Measurements from ENCODE around the gene APRT. TPM values are rescaled to one million over a fixed set of nuclear protein-coding genes. Genes with fewer than 3 reads are reported as not detected.

Gene APRT
- total and polyA plus RNA-seq, 10 of the 15 experiments (the other 5 are each of a cell fraction or from before 2014, with no cell fraction given): 30.6 to 495 (median 166) TPM

DNA sequence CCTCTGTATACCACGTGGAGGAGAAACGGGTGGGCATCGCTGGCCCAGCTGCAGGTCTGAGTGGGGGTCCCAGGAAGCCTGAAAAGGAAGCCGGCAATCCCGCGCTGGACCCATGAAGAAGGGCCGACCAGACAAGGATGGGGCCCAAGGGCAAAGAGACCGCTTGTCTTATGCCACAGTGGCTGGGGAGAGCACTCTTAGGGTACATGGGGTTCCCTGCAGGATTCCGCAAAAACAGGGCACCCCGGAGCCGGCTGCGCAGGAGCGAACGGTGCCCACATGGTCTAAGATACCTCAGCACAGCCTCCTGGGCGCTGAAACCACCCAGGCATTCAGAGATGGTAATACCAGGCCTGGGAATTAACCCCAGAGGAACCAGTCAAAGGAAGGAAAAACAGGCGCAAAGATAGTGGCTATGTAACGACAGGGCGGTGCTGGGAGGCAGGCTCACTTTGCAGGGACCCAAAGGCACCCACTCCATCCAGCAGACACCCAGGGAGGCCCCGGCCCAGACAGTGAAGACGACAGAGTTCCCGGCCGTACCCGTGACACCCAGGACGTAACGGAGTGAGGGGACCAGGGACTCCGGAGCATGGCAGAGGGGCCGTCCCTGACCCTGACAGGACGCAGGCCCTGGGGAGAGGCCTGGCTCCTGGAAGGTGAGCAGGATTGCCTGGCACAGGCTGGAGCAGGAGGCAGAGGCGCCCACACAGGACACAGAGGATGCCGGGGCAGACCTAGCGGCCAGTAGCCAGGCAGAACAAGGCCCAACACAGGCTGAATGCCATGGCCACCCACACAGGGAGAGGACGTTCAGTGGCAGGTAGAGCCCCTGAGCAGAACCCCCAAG, 37.0 kb downstream of the APRT start:
- CTCF ChIA-PET: interaction anchor here (1.8 kb wide), 1 partner anchor 37 kb away, joined by 4 read pairs; no protein-coding TSS in a partner anchor
- H3K79me2 ChIP-seq (ENCODE audit: control insufficient read depth, insufficient read depth, low read length): peaks cover 61% of the 10 kb centered on the region
- no peaks in the 10 kb centered on the region for H3K9me3 ChIP-seq (replicated peaks; ENCODE audit: control insufficient read depth, insufficient read depth, low read length)
- intact Hi-C loops (cut with micrococcal nuclease; ENCODE audit: unreplicated experiment): no loop called here
- DNase-seq (ENCODE audit: low read depth, low spot score): no peak
- TF ChIP-seq POLR2A (IDR thresholded peaks at IDR 0.05; ENCODE audit: low read depth, low read length) (peak; percentile 37; the same call in 1 of the 2 replicates), RAD21 (IDR thresholded peaks at IDR 0.05; ENCODE audit: insufficient read depth, low read depth, low read length) (no peak)
- POLR2A ChIA-PET: no interaction called here
- H3K4me1 ChIP-seq (ENCODE audit: control insufficient read depth, insufficient read depth, low read length): peaks cover 20% of the 10 kb centered on the region
- BruUV-seq (replicated peaks): no TSS peak
- RAD21 ChIA-PET (ENCODE audit: unreplicated experiment): no interaction called here
- H3K27me3 ChIP-seq (replicated peaks in 1 of 2; ENCODE audit: control insufficient read depth in 2 of 2, insufficient read depth in 2 of 2, low read length in 1 of 2): no peaks in the 10 kb centered on the region
- in situ Hi-C loops (cut with MboI): no loop called here
- H3K4me2 ChIP-seq (ENCODE audit: control insufficient read depth, insufficient read depth): no peak overlapping the region
- WGBS (ENCODE audit: insufficient coverage, insufficient replicate concordance, low lambda C conversion rate, missing lambda C conversion rate): 96% methylated on average over 31 of the region's 32 CpGs
- no peak for FAIRE-seq
- peaks cover 0 to 6% of the 10 kb centered on the region in 2 experiments; a peak in 2 of 4 replicates for H3K36me3 ChIP-seq (ENCODE audit: control insufficient read depth in 2 of 2, insufficient read depth in 2 of 2, low read length in 1 of 2)
- ATAC-seq: no peak
- H2AFZ ChIP-seq (ENCODE audit: control insufficient read depth, low read depth, low read length): no peak overlapping the region
- H4K20me1 ChIP-seq (ENCODE audit: control insufficient read depth, insufficient read depth): no peaks in the 10 kb centered on the region
- no peak overlapping the region for H3K9ac ChIP-seq (ENCODE audit: control insufficient read depth, insufficient read depth, low read length)
- H3K27ac ChIP-seq (ENCODE audit: control insufficient read depth, insufficient read depth): no peak overlapping the region
- no peak overlapping the region for H3K4me3 ChIP-seq
- SMC1A ChIA-PET (ENCODE audit: uncharacterized antibody, unreplicated experiment): no interaction called here

- Histone ChIP-seq H3K9ac (ENCODE audit: control insufficient read depth, insufficient read depth, low read length) (no peak overlapping the region), H3K79me2 (ENCODE audit: control insufficient read depth, insufficient read depth, low read length) (peaks cover 61% of the 10 kb centered on the region), H3K27ac (ENCODE audit: control insufficient read depth, insufficient read depth) (no peak overlapping the region), H3K9me3 (replicated peaks; ENCODE audit: control insufficient read depth, insufficient read depth, low read length) (no peaks in the 10 kb centered on the region), H2AFZ (ENCODE audit: control insufficient read depth, low read depth, low read length) (no peak overlapping the region), H4K20me1 (ENCODE audit: control insufficient read depth, insufficient read depth) (no peaks in the 10 kb centered on the region), H3K36me3 (ENCODE audit: control insufficient read depth in 2 of 2, insufficient read depth in 2 of 2, low read length in 1 of 2) (peaks cover 0 to 6% of the 10 kb centered on the region in 2 experiments; a peak in 2 of 4 replicates), H3K27me3 (replicated peaks in 1 of 2; ENCODE audit: control insufficient read depth in 2 of 2, insufficient read depth in 2 of 2, low read length in 1 of 2) (no peaks in the 10 kb centered on the region), H3K4me1 (ENCODE audit: control insufficient read depth, insufficient read depth, low read length) (peaks cover 18% of the 10 kb centered on the region), H3K4me2 (ENCODE audit: control insufficient read depth, insufficient read depth) (no peak overlapping the region), H3K4me3 (no peak overlapping the region)
- no peak for DNase-seq (ENCODE audit: low read depth, low spot score)
- POLR2A ChIA-PET: no interaction called here
- intact Hi-C loops (cut with micrococcal nuclease; ENCODE audit: unreplicated experiment): no loop called here
- no peak for FAIRE-seq
- SMC1A ChIA-PET (ENCODE audit: uncharacterized antibody, unreplicated experiment): no interaction called here
- RAD21 ChIA-PET (ENCODE audit: unreplicated experiment): no interaction called here
- ATAC-seq: no peak
- 90% methylated on average over 10 of the region's 12 CpGs for WGBS (ENCODE audit: insufficient coverage, insufficient replicate concordance, low lambda C conversion rate, missing lambda C conversion rate)
- CTCF ChIA-PET: interaction anchor here (1.8 kb wide), 1 partner anchor 36 kb away, joined by 4 read pairs; no protein-coding TSS in a partner anchor
- in situ Hi-C loops (cut with MboI): no loop called here
- no TSS peak for BruUV-seq (replicated peaks)
- TF ChIP-seq, protein P1, sequence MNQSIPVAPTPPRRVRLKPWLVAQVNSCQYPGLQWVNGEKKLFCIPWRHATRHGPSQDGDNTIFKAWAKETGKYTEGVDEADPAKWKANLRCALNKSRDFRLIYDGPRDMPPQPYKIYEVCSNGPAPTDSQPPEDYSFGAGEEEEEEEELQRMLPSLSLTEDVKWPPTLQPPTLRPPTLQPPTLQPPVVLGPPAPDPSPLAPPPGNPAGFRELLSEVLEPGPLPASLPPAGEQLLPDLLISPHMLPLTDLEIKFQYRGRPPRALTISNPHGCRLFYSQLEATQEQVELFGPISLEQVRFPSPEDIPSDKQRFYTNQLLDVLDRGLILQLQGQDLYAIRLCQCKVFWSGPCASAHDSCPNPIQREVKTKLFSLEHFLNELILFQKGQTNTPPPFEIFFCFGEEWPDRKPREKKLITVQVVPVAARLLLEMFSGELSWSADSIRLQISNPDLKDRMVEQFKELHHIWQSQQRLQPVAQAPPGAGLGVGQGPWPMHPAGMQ (IDR thresholded peaks at IDR 0.05; ENCODE audit: borderline replicate concordance): no peak
- TF ChIP-seq BACH1 (IDR thresholded peaks at IDR 0.05; ENCODE audit: borderline replicate concordance) (no peak), TAF1 (IDR thresholded peaks at IDR 0.05; ENCODE audit: borderline replicate concordance, low read depth, low read length) (no peak), JUNB (IDR thresholded peaks at IDR 0.05) (no peak), SIN3A (IDR thresholded peaks at IDR 0.05; ENCODE audit: low read depth, low read length) (no peak), CREB1 (IDR thresholded peaks at IDR 0.05; ENCODE audit: low read depth) (no peak), E4F1 (IDR thresholded peaks at IDR 0.05; ENCODE audit: borderline replicate concordance, partially characterized antibody) (no peak)
- TF ChIP-seq, protein P2, sequence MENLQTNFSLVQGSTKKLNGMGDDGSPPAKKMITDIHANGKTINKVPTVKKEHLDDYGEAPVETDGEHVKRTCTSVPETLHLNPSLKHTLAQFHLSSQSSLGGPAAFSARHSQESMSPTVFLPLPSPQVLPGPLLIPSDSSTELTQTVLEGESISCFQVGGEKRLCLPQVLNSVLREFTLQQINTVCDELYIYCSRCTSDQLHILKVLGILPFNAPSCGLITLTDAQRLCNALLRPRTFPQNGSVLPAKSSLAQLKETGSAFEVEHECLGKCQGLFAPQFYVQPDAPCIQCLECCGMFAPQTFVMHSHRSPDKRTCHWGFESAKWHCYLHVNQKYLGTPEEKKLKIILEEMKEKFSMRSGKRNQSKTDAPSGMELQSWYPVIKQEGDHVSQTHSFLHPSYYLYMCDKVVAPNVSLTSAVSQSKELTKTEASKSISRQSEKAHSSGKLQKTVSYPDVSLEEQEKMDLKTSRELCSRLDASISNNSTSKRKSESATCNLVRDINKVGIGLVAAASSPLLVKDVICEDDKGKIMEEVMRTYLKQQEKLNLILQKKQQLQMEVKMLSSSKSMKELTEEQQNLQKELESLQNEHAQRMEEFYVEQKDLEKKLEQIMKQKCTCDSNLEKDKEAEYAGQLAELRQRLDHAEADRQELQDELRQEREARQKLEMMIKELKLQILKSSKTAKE (IDR thresholded peaks at IDR 0.05; ENCODE audit: low read depth, poor library complexity, severe bottlenecking): no peak
Observed at GRCh38 chr16:88773812-88774291, 37.9 kb downstream of the APRT start.

All from GM12878 (cell line).